ENCODE results near the gene PRSS8.

The PRSS8 gene

GRCh38 chr16:31135535-31136286 is at the start of gene PRSS8:
Gene PRSS8 (minus strand): TSS chr16:31135727. CDS start chr16:31135498, 229 bp downstream.
- TF ChIP-seq GATA2 (IDR thresholded peaks at IDR 0.05; ENCODE audit: low read depth, low read length) = no peak

DNA sequence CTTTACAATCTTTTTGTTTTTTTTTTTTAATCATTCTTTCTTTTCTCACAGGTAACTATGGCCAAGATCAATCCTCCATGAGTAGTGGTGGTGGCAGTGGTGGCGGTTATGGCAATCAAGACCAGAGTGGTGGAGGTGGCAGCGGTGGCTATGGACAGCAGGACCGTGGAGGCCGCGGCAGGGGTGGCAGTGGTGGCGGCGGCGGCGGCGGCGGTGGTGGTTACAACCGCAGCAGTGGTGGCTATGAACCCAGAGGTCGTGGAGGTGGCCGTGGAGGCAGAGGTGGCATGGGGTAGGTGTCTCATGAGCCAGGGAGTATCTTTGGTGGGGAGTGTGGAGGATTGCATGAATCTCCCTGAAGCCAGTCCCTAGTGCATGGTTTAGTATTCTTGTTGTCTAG is 49.4 kb upstream of the PRSS8 start:
- TF ChIP-seq GATA2 (IDR thresholded peaks at IDR 0.05; ENCODE audit: low read depth, low read length) (no peak), GATA3 (IDR thresholded peaks at IDR 0.05; ENCODE audit: low read depth, low read length) (no peak)

DNA sequence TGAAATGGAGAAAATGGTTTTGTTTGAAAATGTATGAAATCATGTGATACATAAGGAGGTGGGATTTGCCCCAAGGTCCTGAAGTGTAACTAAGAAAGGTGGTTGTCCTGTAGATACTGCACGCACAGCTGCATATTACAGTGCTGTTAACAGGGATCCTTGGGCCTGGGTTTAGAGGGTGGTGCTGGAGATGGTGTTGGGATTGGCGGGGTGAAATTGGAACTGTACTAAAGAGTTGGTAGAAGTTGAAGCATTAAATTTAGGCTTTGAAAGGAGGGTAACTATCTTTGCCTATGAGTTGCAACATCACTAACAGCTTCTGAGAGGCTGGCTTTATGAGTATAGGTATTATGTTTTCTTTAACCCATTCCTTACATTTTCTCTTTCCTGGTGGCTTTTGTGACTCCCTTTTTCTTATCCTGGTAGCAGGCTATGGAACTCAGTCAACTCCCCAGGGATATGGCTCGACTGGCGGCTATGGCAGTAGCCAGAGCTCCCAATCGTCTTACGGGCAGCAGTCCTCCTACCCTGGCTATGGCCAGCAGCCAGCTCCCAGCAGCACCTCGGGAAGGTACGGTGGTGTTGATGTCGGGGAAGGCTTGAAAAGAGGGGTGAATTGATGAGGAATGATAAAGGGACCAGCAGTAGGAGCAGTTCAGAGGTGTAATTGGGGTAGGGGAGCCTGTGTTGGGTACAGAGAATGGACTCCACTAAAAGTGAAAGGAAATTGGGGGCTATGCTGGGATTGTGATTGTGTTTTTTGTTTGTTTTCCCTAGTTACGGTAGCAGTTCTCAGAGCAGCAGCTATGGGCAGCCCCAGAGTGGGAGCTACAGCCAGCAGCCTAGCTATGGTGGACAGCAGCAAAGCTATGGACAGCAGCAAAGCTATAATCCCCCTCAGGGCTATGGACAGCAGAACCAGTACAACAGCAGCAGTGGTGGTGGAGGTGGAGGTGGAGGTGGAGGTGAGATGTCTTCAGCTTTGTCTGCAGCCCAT is 48.2 kb upstream of the PRSS8 start:
- TF ChIP-seq GATA3 (IDR thresholded peaks at IDR 0.05; ENCODE audit: low read depth, low read length) = no peak
- TF ChIP-seq GATA2 (IDR thresholded peaks at IDR 0.05; ENCODE audit: low read depth, low read length) = no peak

DNA sequence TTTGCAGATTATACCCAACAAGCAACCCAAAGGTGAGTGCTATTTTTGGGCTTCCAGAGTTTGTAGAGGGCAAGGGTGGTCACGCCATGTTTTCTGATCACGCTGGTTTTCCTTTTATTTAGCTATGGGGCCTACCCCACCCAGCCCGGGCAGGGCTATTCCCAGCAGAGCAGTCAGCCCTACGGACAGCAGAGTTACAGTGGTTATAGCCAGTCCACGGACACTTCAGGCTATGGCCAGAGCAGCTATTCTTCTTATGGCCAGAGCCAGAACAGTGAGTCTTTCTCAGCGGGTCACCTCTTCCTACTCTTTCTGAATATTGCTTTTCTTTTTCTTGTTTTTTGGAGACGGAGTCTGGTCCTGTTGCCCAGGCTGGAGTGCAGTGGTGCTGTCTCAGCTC is 46.9 kb upstream of the PRSS8 start:
- TF ChIP-seq GATA3 (IDR thresholded peaks at IDR 0.05; ENCODE audit: low read depth, low read length) (no peak), GATA2 (IDR thresholded peaks at IDR 0.05; ENCODE audit: low read depth, low read length) (no peak)

- TF ChIP-seq GATA3 (IDR thresholded peaks at IDR 0.05; ENCODE audit: low read depth, low read length) = no peak
- no peak for TF ChIP-seq GATA2 (IDR thresholded peaks at IDR 0.05; ENCODE audit: low read depth, low read length)
Observed at GRCh38 chr16:31181102-31181830, 45.7 kb upstream of the PRSS8 start.

DNA sequence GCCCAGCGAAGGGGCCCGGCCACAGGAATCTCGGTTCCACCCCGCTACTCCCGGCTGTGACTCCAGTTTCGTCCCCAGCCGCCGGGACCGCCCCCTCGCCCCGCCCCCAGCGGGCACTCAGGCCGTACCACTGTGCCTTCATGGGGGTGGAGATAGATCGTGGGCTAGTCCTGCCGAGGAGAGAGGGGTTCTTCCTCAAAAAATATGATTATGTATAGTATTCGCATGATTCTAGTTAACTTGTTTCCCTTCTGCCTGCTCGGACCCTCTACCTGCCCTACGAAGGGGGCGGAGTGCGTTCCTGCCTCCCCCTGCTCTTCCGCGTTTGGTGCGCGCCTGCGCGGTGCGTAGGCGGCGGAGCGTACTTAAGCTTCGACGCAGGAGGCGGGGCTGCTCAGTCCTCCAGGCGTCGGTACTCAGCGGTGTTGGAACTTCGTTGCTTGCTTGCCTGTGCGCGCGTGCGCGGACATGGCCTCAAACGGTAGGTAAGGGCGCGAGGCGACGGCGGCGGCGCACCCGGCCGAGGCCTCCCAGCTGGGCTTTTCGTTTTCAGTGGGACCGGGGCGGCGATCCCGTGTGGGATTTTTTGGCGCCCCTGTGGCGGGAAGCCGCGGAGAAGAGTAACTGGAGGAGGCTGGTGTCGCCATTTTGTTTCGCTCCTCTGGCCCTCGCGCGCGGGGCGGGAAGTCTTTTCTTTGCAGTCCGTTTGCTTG is 44.4 kb upstream of the PRSS8 start, which contains the start of gene FUS:
Gene FUS (plus strand): TSS at position 393 of the 713 bp plus-strand sequence. CDS start 76 bp downstream, at position 469.
- TF ChIP-seq GATA2 (IDR thresholded peaks at IDR 0.05; ENCODE audit: low read depth, low read length) (no peak), GATA3 (IDR thresholded peaks at IDR 0.05; ENCODE audit: low read depth, low read length) (no peak)

- TF ChIP-seq GATA2 (IDR thresholded peaks at IDR 0.05; ENCODE audit: low read depth, low read length) (no peak), GATA3 (IDR thresholded peaks at IDR 0.05; ENCODE audit: low read depth, low read length) (no peak)
Observed at GRCh38 chr16:31179219-31179746, 43.8 kb upstream of the PRSS8 start.

GRCh38 chr16:31177136-31177535 is 41.6 kb upstream of the PRSS8 start:
- TF ChIP-seq GATA2 (IDR thresholded peaks at IDR 0.05; ENCODE audit: low read depth, low read length) (no peak), GATA3 (IDR thresholded peaks at IDR 0.05; ENCODE audit: low read depth, low read length) (no peak)

GRCh38 chr16:31168848-31169247 is 33.3 kb upstream of the PRSS8 start:
- TF ChIP-seq GATA3 (IDR thresholded peaks at IDR 0.05; ENCODE audit: low read depth, low read length) = no peak
- TF ChIP-seq GATA2 (IDR thresholded peaks at IDR 0.05; ENCODE audit: low read depth, low read length) = no peak

- TF ChIP-seq GATA3 (IDR thresholded peaks at IDR 0.05; ENCODE audit: low read depth, low read length) (no peak), GATA2 (IDR thresholded peaks at IDR 0.05; ENCODE audit: low read depth, low read length) (no peak)
Observed at GRCh38 chr16:31167315-31167714, 31.8 kb upstream of the PRSS8 start.

DNA sequence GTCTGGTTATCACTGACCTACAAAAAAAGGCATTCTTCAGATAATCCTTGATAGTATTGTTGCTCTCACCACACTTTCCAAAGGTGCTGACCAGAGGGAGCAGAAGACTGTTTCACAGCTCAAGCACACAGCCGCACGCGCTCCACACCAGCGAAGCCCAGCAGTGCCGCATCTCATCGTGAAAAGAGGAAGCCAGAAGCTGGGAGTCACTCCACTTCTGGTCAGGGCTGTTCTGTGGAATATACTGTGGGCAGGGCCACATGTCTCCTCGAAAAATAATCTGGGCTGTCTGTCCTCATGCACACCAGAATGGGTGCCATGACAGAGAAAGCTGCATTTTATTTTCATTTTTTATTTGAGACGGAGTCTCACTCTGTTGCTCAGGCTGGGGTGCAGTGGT is 21.6 kb upstream of the PRSS8 start:
- TF ChIP-seq GATA3 (IDR thresholded peaks at IDR 0.05; ENCODE audit: low read depth, low read length) = no peak
- no peak for TF ChIP-seq GATA2 (IDR thresholded peaks at IDR 0.05; ENCODE audit: low read depth, low read length)

DNA sequence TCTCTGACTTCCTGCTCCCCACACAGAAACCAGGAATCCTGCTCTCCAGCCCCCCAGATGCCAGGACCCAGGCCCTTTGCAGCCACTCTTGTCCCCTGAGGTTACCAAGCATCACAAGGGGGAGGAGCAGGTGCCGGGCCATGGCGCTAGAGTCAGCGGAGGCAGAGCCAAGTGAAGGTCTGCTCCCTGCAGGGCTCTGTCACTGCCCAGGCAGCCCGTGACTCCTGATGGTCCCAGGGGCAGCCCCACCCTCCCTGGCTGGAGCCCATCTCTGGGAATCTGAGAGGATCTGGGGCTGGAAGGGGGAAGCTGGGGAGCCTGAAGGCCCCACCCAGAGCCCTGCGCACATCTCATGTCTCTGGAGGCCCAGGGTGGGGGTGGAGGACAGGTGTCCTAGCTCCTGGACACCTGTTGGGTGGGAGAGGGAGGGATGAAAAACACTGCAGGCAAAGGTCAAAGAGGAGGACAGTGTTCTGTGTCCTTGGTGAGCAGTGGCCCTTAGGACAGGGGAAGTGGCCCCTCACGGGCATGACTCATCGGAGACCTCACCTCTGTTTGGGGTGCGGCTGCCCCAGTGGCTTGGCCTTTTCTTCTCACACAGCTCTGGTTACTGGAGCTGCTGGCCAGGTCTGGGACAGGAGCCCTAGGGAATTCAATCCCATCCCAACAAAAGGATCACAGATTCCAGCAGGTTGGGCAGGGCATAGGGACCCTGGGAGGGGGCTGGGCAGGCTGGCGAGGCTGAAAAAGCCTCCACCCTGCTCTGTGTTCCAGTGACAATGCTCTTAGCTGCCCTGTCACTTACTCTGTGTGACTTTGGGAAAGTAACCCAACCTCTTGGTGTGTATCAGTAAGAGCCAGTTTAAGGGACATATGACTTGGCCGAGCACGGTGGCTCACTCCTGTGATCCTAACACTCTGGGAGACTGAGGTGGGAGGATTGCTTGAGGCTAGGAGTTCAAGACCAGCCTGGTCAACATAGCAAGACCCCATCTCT is 14.7 kb upstream of the PRSS8 start, which contains the start of gene PRSS36:
Gene PRSS36 (minus strand): TSS at position 173 of the 997 bp plus-strand sequence. CDS start 31 bp downstream, at position 142.
- TF ChIP-seq GATA2 (IDR thresholded peaks at IDR 0.05; ENCODE audit: low read depth, low read length) (no peak), GATA3 (IDR thresholded peaks at IDR 0.05; ENCODE audit: low read depth, low read length) (no peak)
